Mesothelial cell of epicardium (in vitro differentiated cells): ENCODE measurements around the gene LRRC9. TPM values are rescaled to one million over a fixed set of nuclear protein-coding genes. Genes with fewer than 3 reads are reported as not detected.

ENCODE experiments used
- DNase-seq, 2 experiments: peaks; one replicate each; pipeline ENCODE4 v3.0.0; 2021; ENCODE audit warnings: low spot score in 2 of 2; ENCODE audit not compliant: unreplicated experiment in 2 of 2
- H3K27ac Mint-ChIP-seq: 2 replicates; pipeline ENCODE4 v1.8.0; 2021; ENCODE audit warnings: mixed read lengths
- H3K27me3 Mint-ChIP-seq: 2 replicates; pipeline ENCODE4 v1.8.0; 2021; ENCODE audit warnings: low read depth, mixed read lengths
- H3K36me3 Mint-ChIP-seq: 2 replicates; pipeline ENCODE4 v1.8.0; 2021; ENCODE audit warnings: mixed read lengths
- H3K4me1 Mint-ChIP-seq: 2 replicates; pipeline ENCODE4 v1.8.0; 2021; ENCODE audit warnings: mixed read lengths
- H3K4me3 Mint-ChIP-seq: 2 replicates; pipeline ENCODE4 v1.8.0; 2021; ENCODE audit warnings: mild to moderate bottlenecking, moderate library complexity, mixed read lengths
- H3K9me3 Mint-ChIP-seq: 2 replicates; pipeline ENCODE4 v1.8.0; 2021; ENCODE audit warnings: mixed read lengths
- CTCF ChIP-seq: fragments of 200-600 bp; sonication (generic); IDR thresholded peaks from one replicate; pipeline ENCODE4 v1.5.0; 2021; ENCODE audit warnings: antibody characterized with exemption; ENCODE audit not compliant: unreplicated experiment
- total RNA-seq: library from RNA; stranded (reverse); gene quantifications from 3 replicates; pipeline ENCODE4 v1.2.1, GENCODE V29; 2021

The LRRC9 gene
- total RNA-seq, 1 donor from 2014 or later, result 0.45 TPM

GRCh38 chr14:59986556-59987059, 66.7 kb downstream of the LRRC9 start:
- no peak for TF ChIP-seq CTCF
- H3K4me3 Mint-ChIP-seq, result no peak overlapping the region
- peaks cover 9% of the 10 kb centered on the region for H3K36me3 Mint-ChIP-seq
- H3K4me1 Mint-ChIP-seq, result no peaks in the 10 kb centered on the region
- H3K27ac Mint-ChIP-seq, result no peak overlapping the region
- no peaks in the 10 kb centered on the region for H3K27me3 Mint-ChIP-seq
- peaks cover 27% of the 10 kb centered on the region for H3K9me3 Mint-ChIP-seq
- DNase-seq, result no peak

GRCh38 chr14:59997449-59997848, 77.5 kb downstream of the LRRC9 start:
- H3K27me3 Mint-ChIP-seq, result no peaks in the 10 kb centered on the region
- DNase-seq, result no peak

GRCh38 chr14:59997966-59998365, 78.0 kb downstream of the LRRC9 start:
- Mint-ChIP-seq H3K4me1 (no peaks in the 10 kb centered on the region), H3K4me3 (no peak overlapping the region), H3K36me3 (no peaks in the 10 kb centered on the region), H3K9me3 (peaks cover 4% of the 10 kb centered on the region), H3K27me3 (no peaks in the 10 kb centered on the region), H3K27ac (no peak overlapping the region)
- DNase-seq, result no peak
- TF ChIP-seq CTCF, result no peak

More at GRCh38 chr14:59997449-59997848, 77.5 kb downstream of the LRRC9 start:
- TF ChIP-seq CTCF, result no peak
- Mint-ChIP-seq H3K4me3 (no peak overlapping the region), H3K36me3 (no peaks in the 10 kb centered on the region), H3K27ac (no peak overlapping the region), H3K9me3 (peaks cover 4% of the 10 kb centered on the region), H3K4me1 (no peaks in the 10 kb centered on the region)

GRCh38 chr14:59998564-59998963, 78.6 kb downstream of the LRRC9 start:
- no peak overlapping the region for H3K4me3 Mint-ChIP-seq
- peaks cover 1% of the 10 kb centered on the region for H3K27me3 Mint-ChIP-seq
- no peaks in the 10 kb centered on the region for H3K36me3 Mint-ChIP-seq
- no peak for DNase-seq
- no peak overlapping the region for H3K27ac Mint-ChIP-seq
- H3K9me3 Mint-ChIP-seq, result peaks cover 4% of the 10 kb centered on the region
- no peak for TF ChIP-seq CTCF
- H3K4me1 Mint-ChIP-seq, result no peaks in the 10 kb centered on the region

- DNase-seq, result no peak
- no peak overlapping the region for H3K27ac Mint-ChIP-seq
- H3K27me3 Mint-ChIP-seq, result peaks cover 6% of the 10 kb centered on the region
- H3K36me3 Mint-ChIP-seq, result no peaks in the 10 kb centered on the region
- peaks cover 4% of the 10 kb centered on the region for H3K9me3 Mint-ChIP-seq
- H3K4me1 Mint-ChIP-seq, result no peaks in the 10 kb centered on the region
- no peak for TF ChIP-seq CTCF
- H3K4me3 Mint-ChIP-seq, result no peak overlapping the region
These were observed 83.0 kb downstream of the LRRC9 start for GRCh38 chr14:60002819-60003492.
